Measurements from ENCODE around the gene PCED1B.

PCED1B gene

DNA sequence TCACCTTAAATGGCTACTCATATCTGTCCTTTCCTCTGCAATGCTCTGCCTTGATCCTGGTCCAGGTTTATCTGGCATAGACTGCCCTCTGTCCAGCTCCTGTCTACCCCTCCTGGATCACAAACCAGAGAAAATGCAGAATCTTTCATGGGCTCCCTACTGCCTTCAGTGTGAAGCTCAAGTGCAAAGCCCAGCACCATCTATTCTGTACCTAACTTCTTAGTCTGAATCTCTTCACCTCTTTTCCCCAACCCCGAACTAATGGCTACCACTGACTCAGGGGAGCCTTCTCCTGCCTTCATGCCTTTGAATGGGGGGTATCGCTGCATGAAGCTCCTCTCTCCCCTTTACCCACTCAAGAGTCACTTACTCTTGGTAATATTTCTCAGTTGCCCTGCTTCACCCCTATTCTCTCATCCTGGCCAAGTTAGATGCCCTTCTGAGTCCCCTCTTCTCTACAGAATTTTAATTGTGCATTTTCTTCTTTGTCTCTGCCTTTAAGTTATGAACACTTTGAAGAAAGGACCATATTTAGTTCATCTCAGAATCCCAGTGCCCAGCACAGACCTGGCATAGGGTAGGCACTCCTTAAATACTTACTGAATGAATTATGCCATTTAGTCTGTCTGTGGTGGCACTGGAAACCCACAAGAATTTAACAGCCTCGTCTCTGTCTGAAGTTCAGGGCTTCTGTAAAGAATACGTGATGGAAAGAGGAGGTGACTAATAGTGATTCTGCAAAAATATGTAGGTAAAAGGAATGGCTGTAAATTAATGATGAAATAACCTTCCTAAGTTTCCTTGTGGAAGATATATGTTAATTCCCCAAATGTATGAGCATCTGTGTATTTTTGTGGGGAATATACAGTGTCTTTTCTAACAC, 191.6 kb downstream of the PCED1B start:
- TF ChIP-seq, protein P1, sequence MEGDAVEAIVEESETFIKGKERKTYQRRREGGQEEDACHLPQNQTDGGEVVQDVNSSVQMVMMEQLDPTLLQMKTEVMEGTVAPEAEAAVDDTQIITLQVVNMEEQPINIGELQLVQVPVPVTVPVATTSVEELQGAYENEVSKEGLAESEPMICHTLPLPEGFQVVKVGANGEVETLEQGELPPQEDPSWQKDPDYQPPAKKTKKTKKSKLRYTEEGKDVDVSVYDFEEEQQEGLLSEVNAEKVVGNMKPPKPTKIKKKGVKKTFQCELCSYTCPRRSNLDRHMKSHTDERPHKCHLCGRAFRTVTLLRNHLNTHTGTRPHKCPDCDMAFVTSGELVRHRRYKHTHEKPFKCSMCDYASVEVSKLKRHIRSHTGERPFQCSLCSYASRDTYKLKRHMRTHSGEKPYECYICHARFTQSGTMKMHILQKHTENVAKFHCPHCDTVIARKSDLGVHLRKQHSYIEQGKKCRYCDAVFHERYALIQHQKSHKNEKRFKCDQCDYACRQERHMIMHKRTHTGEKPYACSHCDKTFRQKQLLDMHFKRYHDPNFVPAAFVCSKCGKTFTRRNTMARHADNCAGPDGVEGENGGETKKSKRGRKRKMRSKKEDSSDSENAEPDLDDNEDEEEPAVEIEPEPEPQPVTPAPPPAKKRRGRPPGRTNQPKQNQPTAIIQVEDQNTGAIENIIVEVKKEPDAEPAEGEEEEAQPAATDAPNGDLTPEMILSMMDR (IDR thresholded peaks at IDR 0.05; ENCODE audit: low read length, missing control alignments): no peak
- H3K4me3 ChIP-seq (replicated peaks; ENCODE audit: low read depth, low read length): no peak overlapping the region
- DNase-seq (ENCODE audit: low read depth): peak; percentile 73

DNA sequence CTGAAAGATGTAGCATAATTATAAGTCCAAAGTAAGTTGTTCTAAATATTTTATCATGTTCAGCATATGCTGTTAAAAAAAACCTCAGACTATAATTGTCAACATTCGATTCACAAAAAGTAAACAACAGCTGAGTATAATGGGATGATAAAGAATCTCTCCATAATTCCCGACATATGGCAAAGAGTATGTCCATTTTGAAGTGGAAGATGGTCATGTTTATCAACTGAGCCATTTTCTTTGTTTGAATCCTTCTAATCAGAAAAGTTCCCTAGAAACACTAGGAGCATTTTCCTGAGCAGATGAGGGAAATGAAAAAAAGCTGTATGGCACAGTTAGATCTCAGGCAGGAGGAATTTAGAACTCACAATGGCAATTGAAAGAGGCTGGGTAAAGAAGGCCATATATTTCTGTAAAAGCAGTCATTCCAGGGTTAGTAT, 192.4 kb downstream of the PCED1B start:
- H3K4me3 ChIP-seq (replicated peaks; ENCODE audit: low read depth, low read length): no peak overlapping the region
- TF ChIP-seq, protein P1 (IDR thresholded peaks at IDR 0.05; ENCODE audit: low read length, missing control alignments): no peak
- DNase-seq (ENCODE audit: low read depth): no peak

- DNase-seq (ENCODE audit: low read depth): peak; percentile 44
- TF ChIP-seq, protein P1 (IDR thresholded peaks at IDR 0.05; ENCODE audit: low read length, missing control alignments): no peak
Observed at GRCh38 chr12:47272412-47273190, 193.2 kb downstream of the PCED1B start.

DNA sequence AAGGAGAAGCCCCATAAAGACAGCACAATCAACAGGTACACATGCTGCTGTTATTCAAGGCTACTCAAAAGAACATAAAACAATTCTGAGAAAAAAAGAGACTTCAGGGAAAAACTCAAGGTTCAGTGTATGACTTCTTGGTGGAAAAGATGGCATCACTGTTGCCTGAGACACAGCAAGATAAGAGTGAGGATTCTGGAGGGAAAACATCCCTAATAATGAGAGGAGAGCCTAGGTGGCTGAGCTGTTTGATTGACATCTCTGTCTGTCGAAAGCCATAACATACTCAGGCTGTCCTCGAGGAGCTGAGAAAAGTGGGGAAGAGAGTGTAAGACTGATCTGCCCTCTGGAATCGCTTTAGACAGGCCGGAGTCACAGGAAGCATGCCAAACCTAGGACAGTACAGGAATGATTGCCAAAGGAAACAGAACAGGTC, 193.8 kb downstream of the PCED1B start:
- H3K4me3 ChIP-seq (replicated peaks; ENCODE audit: low read depth, low read length): no peak overlapping the region
- no peak for DNase-seq (ENCODE audit: low read depth)
- TF ChIP-seq, protein P1 (IDR thresholded peaks at IDR 0.05; ENCODE audit: low read length, missing control alignments): no peak

More at GRCh38 chr12:47272412-47273190, 193.2 kb downstream of the PCED1B start:
- no peak overlapping the region for H3K4me3 ChIP-seq (replicated peaks; ENCODE audit: low read depth, low read length)

- TF ChIP-seq, protein P1 (IDR thresholded peaks at IDR 0.05; ENCODE audit: low read length, missing control alignments): no peak
- DNase-seq (ENCODE audit: low read depth): no peak
- no peak overlapping the region for H3K4me3 ChIP-seq (replicated peaks; ENCODE audit: low read depth, low read length)
Observed at GRCh38 chr12:47274760-47275159, 195.3 kb downstream of the PCED1B start.

GRCh38 chr12:47276253-47276620, 196.8 kb downstream of the PCED1B start:
- H3K4me3 ChIP-seq (replicated peaks; ENCODE audit: low read depth, low read length): no peak overlapping the region
- TF ChIP-seq, protein P1 (IDR thresholded peaks at IDR 0.05; ENCODE audit: low read length, missing control alignments): no peak
- no peak for DNase-seq (ENCODE audit: low read depth)

Measured in fibroblast of pulmonary artery (primary cell).